Stomach (tissue), 9 donors: Measurements from ENCODE around the gene TMTC2. TPM values are rescaled to one million over a fixed set of nuclear protein-coding genes. Genes with fewer than 3 reads are reported as not detected.

ENCODE experiments used
- DNase-seq, 2 donors: peaks; one replicate each; pipeline versions ENCODE4 v3.0.0 to v3.0.0-alpha.2; 2013 to 2019
- H3K27ac ChIP-seq, 5 donors: fragments of 200-600 bp in 4 of 5; sonication (generic) in 4 of 5; one replicate each; pipeline ENCODE4 v1.5.1; 2013 to 2019; ENCODE audit warnings: mild to moderate bottlenecking in 1 of 5, moderate library complexity in 1 of 5
- H3K27me3 ChIP-seq, 3 donors: fragments of 200-600 bp; sonication (generic); one replicate each; pipeline ENCODE4 v1.5.1; 2017 to 2019; ENCODE audit warnings: mixed run types in 1 of 3
- H3K36me3 ChIP-seq, 4 donors: fragments of 200-600 bp; sonication (generic); 1 replicate in 3 of 4; 2 replicates in 1 of 4; pipeline ENCODE4 v1.5.1; 2016 to 2019
- H3K4me1 ChIP-seq, 4 donors: fragments of 200-600 bp; sonication (generic); one replicate each; pipeline ENCODE4 v1.5.1; 2016 to 2019
- H3K4me3 ChIP-seq, 4 donors: fragments of 200-600 bp; sonication (generic) in 3 of 4; one replicate each; pipeline ENCODE4 v1.5.1; 2016 to 2019; ENCODE audit warnings: mild to moderate bottlenecking in 1 of 4
- H3K9me3 ChIP-seq, 4 donors: fragments of 200-600 bp; sonication (generic); one replicate each; pipeline ENCODE4 v1.5.1; 2016 to 2019
- CTCF ChIP-seq, 7 experiments: fragments of 450-650 bp in 4 of 7; fragments of 200-600 bp in 3 of 7; sonication (generic) in 3 of 7; IDR thresholded peaks; one replicate each; pipeline ENCODE4 v1.5.1; 2016 to 2019; ENCODE audit warnings: antibody characterized with exemption in 7 of 7, control low read depth in 2 of 7, mild to moderate bottlenecking in 1 of 7
- EP300 ChIP-seq: sonication (generic); formaldehyde crosslinking; IDR thresholded peaks from one replicate; pipeline ENCODE4 v1.6.1; 2017; ENCODE audit warnings: antibody characterized with exemption
- POLR2A ChIP-seq, 4 donors: fragments of 450-650 bp; IDR thresholded peaks; one replicate each; pipeline ENCODE4 v1.6.1; 2016; ENCODE audit warnings: antibody characterized with exemption in 4 of 4, control low read depth in 2 of 4, mild to moderate bottlenecking in 1 of 4, moderate library complexity in 1 of 4
- POLR2AphosphoS5 ChIP-seq, 3 donors: sonication (generic); formaldehyde crosslinking; IDR thresholded peaks; one replicate each; pipeline ENCODE4 v1.6.1; 2016; ENCODE audit warnings: antibody characterized with exemption in 3 of 3
- WGBS, 5 donors: extraction: QIAGEN DNeasy Blood & Tissue Kit in 3 of 5; methylation state at CpG; one replicate each; pipeline versions ENCODE4 v1.1.5 to v1.1.7; 2013 to 2018; 5-methylcytosine and 5-hydroxymethylcytosine counted together
- intact Hi-C: fragments of 100-400 bp; cut with DNase I; formaldehyde crosslinking; loops from one replicate; pipeline ENCODE4 v1.15.1; 2023; ENCODE audit warnings: low total_unique reads
- polyA plus RNA-seq, 3 donors: library from polyadenylated mRNA; stranded (reverse); fragments of 200-250 nt; gene quantifications; one replicate each; pipeline ENCODE4 v1.2.3, GENCODE V29; 2013
- total RNA-seq, 5 donors: library from RNA; depleted of rRNA; stranded (reverse); fragments of >200 nt; gene quantifications; one replicate each; pipeline versions ENCODE4 v1.1.0 to v1.2.3, GENCODE V29; 2014 to 2016
- donor health status: healthy with polysubstance abuse.
- donor health status: Bipolar disorder and iron deficiency.
- donor health status: healthy.

Gene TMTC2
- total and polyA plus RNA-seq, 8 donors, result 6.1 to 60.0 (median 27.5) TPM

- Histone ChIP-seq H3K36me3 (no peaks in the 10 kb centered on the region), H3K4me3 (peak overlapping the region; percentile 87 to 90 (median 89)), H3K27ac (peak overlapping the region; percentile 91 to 99 (median 98)), H3K4me1 (peaks cover 16 to 59% (median 31%) of the 10 kb centered on the region in 4 donors), H3K27me3 (no peaks in the 10 kb centered on the region), H3K9me3 (no peaks in the 10 kb centered on the region)
- peak; percentile 98 for DNase-seq
- peak in 5 of 7 experiments; percentile 78 to 93 (median 85) for TF ChIP-seq CTCF (IDR thresholded peaks at IDR 0.05)
- TF ChIP-seq POLR2AphosphoS5 (IDR thresholded peaks at IDR 0.05), result peak; percentile 54 to 77 (median 70)
- no peak for TF ChIP-seq POLR2A (IDR thresholded peaks at IDR 0.05)
- 0 to 1% (median 0%) methylated on average over 10 to 11 of the region's 11 CpGs for WGBS, 5 donors
- intact Hi-C loops, result no loop called here
These were observed 927 bp upstream of the TMTC2 start for GRCh38 chr12:82685790-82686167.

- WGBS, 5 donors, result 0% methylated on average over 33 to 75 of the region's 75 CpGs
- peak in 2 of 4 donors; percentile 41 to 48 for TF ChIP-seq POLR2A (IDR thresholded peaks at IDR 0.05)
- peak in 1 of 7 experiments; percentile 6 for TF ChIP-seq CTCF (IDR thresholded peaks at IDR 0.05)
- no peak for TF ChIP-seq EP300
- TF ChIP-seq POLR2AphosphoS5 (IDR thresholded peaks at IDR 0.05), result peak; percentile 23 to 86 (median 80)
- Histone ChIP-seq H3K9me3 (no peaks in the 10 kb centered on the region), H3K27me3 (no peaks in the 10 kb centered on the region), H3K27ac (peak overlapping the region; percentile 91 to 99 (median 98)), H3K36me3 (peaks cover 0 to 4% (median 0%) of the 10 kb centered on the region in 4 donors), H3K4me1 (peaks cover 13 to 67% (median 32%) of the 10 kb centered on the region in 4 donors), H3K4me3 (peak overlapping the region; percentile 87 to 90 (median 89))
- peak; percentile 83 to 90 for DNase-seq
- intact Hi-C loops, result no loop called here
These were observed 610 bp downstream of the TMTC2 start for GRCh38 chr12:82687021-82688011.

- TF ChIP-seq CTCF (IDR thresholded peaks at IDR 0.05), result no peak
- TF ChIP-seq POLR2AphosphoS5 (IDR thresholded peaks at IDR 0.05), result no peak
- TF ChIP-seq EP300, result no peak
- TF ChIP-seq POLR2A (IDR thresholded peaks at IDR 0.05), result no peak
- 3 to 7% (median 4%) methylated on average over 12 of the region's 12 CpGs for WGBS, 5 donors
- H3K9me3 ChIP-seq, result no peaks in the 10 kb centered on the region
- H3K36me3 ChIP-seq, result peaks cover 0 to 11% (median 6%) of the 10 kb centered on the region in 4 donors
- peak in 1 of 2 donors; percentile 35 for DNase-seq
- no peaks in the 10 kb centered on the region for H3K27me3 ChIP-seq
- peak overlapping the region; percentile 91 to 99 (median 98) for H3K27ac ChIP-seq
- H3K4me3 ChIP-seq, result peak overlapping the region; percentile 87 to 90 (median 89)
- intact Hi-C loops, result no loop called here
- peaks cover 7 to 60% (median 28%) of the 10 kb centered on the region in 4 donors for H3K4me1 ChIP-seq
These were observed 1.4 kb downstream of the TMTC2 start for GRCh38 chr12:82688035-82688501.

GRCh38 chr12:82688596-82688995, 1.9 kb downstream of the TMTC2 start:
- Histone ChIP-seq H3K36me3 (peaks cover 5 to 15% (median 10%) of the 10 kb centered on the region in 4 donors), H3K27me3 (no peaks in the 10 kb centered on the region), H3K4me1 (peaks cover 2 to 54% (median 26%) of the 10 kb centered on the region in 4 donors), H3K9me3 (no peaks in the 10 kb centered on the region), H3K27ac (peak overlapping the region in 4 of 5 donors; percentile 32 to 98 (median 98)), H3K4me3 (peak overlapping the region; percentile 87 to 90 (median 89))
- TF ChIP-seq POLR2A (IDR thresholded peaks at IDR 0.05), result no peak
- TF ChIP-seq CTCF (IDR thresholded peaks at IDR 0.05), result no peak
- TF ChIP-seq EP300, result no peak
- TF ChIP-seq POLR2AphosphoS5 (IDR thresholded peaks at IDR 0.05), result no peak
- 31 to 58% (median 38%) methylated on average over 7 of the region's 7 CpGs for WGBS, 5 donors
- intact Hi-C loops, result no loop called here
- DNase-seq, result peak in 1 of 2 donors; percentile 16
